NCI-H2227 treated with DMSO at 0.1 percent for 48 hours (cell line): ENCODE measurements around the gene EIF2S2.
A peak's percentile ranks its signal among the peaks of the same experiment; 100 is the strongest.

Experiments
- DNase-seq: peaks from one replicate; lab custom pipeline; 2025; lab: John Stamatoyannopoulos, UW

Gene EIF2S2

DNA sequence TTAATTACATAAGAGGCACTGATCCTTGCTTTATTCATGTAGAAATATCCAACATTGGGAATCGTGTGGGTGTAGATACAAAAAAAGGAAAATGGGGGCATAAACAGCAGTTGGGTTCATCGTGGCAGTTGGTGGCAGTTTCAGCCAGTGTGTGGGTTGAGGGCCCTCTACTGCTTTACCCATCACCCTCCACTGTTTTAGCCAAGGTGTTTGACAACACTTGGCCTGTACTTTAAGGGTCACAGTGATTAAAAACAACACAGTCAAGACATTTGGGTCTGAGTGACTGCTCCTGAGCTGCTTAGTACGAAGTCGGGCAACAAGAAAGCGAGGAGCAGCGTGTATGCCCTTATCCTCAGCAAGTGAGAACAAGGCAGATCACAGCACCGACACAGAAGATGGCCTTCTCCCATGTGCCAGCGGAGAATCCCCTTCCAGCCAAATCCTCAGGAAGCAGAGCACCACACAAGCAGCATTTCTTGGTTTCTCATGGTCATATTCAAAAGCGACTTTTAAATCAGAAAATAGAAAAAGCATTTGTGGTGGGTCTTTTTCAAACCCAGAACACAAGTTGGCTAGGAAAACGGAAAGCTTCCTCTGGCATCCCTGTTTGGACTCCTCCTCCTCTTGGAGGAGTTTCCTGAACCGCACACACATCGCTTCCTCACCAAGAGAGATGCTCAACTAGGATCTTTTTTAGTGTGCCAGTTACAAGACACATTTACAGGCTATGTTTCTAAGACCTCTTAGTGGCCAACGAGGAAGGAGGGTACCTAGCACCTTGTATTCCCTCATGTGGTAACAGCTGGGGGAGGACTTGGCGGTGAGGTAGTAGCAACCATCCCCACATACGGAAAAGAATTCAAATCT lies 23.5 kb downstream of the EIF2S2 start:
- no peak for DNase-seq

DNA sequence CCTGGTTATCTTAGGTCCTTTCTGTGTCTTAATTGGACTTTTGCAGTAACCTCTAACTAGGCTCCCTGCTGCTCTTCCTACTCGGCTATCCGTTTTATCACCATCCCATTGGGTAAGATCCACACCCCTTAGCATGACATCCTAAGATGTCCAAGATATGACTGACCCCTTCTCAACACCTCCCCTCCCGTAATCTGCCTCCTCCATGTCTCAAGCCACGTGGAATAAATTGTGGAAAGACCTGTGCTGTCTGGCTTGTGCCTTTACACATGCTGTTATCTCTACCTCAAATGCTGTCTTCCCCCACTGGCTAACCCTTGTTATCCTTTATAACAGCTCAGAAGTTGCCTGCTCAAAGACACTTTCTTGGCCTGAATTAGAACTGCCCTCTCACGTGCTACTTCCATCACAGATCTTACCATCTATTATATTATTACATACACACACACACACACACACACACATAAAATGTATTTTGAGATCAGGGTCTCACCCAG lies 26.5 kb downstream of the EIF2S2 start:
- DNase-seq: no peak

DNA sequence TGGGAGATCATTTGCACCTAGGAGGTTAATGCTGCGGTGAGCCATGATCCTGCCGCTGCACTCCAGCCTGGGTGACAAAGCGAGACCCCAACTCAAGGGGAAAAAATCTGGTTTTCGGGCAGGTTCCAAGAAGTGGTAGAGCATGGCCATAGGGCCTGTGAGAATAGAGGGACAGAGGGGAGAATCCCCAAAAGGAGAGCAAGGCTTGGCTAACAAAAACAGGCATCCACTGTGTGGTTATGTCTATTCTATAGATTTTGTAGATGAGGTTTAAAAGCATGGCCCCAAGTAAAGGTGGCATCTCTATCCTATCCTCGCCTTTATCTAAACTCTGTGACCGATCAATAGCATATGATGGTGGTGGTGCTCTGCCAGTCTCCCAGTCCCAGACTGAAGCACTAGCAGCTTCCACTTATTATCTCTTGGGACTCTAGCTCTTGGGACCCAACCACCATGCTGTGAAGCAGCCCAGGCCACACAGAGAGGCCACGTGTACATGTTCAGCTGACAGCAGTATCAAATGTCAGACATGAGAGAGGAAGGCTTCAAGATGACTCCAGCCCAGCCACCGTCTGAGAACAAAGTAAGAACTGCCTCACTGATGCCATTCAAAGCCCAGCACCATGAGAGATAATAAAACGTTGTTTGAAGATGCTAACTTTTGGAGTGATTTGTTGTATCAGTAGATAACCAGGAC lies 27.7 kb downstream of the EIF2S2 start:
- DNase-seq: no peak

DNA sequence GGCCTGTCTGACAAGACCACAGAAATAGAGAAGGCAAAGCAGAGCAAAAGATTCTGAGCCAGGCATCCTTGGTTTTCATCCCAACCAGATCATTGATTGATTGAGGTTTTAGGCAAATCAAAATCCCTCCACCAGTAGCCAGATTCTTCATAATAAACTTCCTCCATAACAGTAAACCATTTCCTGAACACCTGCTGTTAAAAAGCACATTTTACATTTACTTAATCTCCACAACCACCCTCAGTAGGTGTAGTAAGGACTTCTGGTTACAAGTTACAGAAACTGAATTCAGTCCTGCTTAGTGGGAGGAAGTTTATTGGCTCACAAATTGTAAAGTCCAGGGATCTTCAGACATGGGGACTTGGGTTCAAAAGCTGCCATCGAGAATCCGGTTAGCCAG lies 28.3 kb downstream of the EIF2S2 start:
- no peak for DNase-seq

DNA sequence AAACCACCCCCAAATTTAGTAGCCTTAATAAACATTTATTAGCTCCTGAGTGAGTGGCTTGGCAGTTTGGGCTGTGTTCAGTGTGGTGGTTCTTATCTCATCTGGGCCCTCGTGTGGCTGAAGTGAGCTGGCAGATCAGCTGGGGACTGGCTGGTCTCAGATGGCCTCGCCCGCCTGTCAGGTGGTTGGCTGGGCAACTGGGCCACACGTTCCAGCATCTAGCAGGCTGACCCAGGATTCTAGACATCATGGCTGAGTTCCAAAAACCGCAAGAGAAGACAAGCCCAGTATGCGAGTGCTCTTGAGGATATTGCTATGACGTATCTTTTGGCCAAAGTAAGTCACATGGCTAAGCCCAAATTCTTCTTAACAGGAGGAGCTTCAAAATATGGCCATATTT lies 28.9 kb downstream of the EIF2S2 start:
- DNase-seq: no peak

DNA sequence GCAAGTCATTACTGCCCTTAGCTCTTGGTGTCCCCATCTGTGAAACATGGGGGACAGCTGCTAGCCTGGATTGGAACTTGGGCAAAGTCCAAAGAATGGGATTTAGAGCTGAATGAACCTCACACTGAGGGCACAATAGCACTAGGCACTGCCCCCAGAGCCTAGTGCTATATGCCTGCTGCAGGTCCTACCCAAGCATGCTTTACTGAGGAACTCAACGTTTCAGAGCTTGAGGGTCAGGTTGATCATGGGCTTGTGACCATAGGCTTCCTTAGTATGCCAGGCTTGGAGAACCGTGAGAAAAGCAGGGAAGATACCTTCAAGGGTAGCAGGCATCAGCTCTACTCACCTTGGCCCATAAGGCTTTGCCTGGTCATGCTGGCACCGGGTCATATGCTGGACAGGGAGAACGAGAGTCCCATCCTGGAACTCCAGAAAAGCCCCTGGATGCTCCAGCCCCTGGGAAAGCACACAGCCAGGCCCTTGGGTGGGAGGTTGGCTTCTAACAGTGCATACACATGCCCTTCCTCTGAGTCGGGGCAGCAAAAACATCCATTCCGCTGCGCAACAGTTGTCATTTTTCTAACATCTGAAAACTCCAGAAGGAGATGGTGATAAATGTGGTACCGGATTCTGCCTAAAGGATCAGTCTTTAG lies 29.7 kb downstream of the EIF2S2 start:
- no peak for DNase-seq

DNA sequence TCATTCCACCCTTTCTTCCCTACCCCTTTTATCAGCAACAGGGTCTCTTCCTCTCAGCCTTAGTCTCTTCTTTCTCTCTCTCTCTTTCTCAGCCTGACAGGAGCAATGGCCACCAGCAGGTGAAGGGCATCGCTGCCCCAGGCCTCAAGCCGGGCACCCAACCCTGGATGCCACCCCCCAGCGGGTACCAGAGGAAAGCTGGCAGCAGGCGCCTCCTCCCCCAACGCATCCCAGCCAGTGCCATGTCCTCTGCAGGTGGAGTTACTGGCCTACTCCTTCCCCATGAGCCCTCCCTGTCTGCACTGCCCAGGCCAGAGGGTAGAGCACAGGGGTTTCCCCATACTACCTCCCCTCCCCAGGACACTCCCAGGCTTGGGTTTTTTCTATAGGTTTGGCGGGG lies 32.2 kb downstream of the EIF2S2 start:
- no peak for DNase-seq

DNA sequence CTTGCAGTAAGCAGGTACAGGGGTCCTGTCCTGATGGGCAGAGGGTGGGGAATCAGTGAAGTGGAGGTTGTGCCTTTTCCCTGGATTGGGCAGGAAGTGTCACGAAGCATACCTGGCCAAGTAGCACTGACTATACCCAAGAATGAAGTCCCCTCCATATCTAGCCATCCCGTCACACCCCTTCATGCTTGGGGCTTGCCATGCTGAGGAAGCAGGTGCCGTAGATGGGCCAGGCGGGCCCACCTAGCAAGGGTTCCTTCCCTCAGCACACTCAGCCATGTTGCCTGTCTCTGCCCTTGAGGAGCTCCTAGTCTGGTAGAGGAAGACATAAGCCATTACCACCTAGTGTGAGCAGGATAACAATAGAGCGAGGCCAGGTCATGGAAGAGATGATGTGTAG lies 33.5 kb downstream of the EIF2S2 start:
- no peak for DNase-seq

DNA sequence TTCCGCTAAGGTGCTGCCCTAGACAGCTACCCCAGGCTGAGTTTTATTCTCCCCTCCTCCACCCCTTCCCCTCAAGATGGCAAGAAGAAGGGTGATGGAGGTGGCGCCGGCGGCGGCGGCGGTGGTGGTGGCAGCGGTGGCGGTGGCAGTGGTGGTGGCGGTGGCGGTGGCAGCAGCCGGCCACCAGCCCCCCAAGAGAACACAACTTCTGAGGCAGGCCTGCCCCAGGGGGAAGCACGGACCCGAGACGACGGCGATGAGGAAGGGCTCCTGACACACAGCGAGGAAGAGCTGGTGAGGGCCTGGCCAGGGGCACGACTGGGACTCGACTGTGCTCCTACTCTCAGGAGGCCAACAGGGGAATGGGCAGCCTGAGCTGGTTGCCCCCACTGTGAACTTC lies 35.1 kb downstream of the EIF2S2 start:
- no peak for DNase-seq

DNA sequence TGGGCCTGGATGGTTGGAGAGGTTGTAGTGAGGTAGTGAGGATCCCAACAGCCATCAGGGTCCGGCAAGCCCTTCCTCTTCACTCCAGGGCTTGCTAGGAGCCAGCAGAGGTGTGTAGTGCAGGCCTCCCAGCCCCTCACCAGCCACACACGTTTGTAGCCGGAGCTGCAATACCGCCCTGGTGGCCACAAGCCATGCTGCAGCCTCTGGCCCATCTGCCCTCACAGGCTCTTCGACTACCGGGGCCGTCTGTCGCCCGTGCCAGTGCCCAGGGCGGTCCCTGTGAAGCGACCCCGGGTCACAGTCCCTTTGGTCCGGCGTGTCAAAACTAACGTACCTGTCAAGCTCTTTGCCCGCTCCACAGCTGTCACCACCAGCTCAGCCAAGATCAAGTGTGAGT lies 36.4 kb downstream of the EIF2S2 start:
- DNase-seq: no peak

DNA sequence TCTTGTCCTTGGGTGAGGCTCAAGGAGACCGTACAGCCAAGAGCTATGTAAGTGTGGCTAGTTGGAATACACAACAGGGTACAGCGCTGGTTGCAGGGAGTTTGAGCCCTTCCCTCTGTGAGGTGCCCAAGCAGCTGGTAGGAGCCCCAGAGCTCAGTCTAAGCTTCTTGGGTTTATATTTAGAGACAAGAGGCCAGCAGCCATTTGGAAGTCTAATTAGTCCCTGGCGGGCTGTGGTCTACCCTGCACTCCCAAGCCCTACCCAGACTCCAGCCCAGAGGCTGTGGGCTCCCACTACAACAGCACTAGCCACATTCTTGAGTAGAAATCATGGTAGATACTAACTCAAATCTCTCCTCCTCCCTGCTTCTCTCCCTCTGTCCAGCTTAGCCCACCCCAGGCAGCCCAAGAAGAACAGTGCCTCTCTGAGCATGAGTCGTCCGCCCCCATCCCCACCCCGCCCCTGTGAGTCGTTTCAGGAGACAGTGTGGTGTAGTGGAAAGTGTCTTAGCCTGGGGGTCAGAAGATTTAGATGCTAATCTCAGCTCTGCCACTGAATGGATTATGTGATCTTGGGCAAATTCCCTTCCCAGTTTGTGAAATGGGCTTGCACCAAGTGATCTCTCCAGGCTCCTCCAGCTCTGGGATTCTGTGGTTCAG lies 37.8 kb downstream of the EIF2S2 start:
- no peak for DNase-seq

DNA sequence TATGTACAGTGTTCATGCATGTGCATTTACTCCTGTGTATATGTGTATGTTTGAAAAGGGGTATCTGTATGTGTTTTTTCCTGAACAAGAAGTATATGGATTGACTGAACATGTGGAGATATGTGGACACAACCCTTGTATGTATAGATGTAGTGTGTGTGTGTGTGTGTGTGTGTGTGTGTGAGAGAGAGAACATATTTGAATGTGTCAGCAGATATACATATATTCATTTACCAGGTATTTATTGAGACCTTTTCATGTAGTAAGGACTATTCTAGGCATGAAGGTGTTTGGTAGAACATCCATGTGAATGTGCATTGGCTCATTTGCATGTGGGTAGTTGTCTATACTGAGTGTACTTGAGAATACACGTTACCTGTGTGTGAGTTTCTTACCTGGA lies 39.3 kb downstream of the EIF2S2 start:
- DNase-seq: no peak

DNA sequence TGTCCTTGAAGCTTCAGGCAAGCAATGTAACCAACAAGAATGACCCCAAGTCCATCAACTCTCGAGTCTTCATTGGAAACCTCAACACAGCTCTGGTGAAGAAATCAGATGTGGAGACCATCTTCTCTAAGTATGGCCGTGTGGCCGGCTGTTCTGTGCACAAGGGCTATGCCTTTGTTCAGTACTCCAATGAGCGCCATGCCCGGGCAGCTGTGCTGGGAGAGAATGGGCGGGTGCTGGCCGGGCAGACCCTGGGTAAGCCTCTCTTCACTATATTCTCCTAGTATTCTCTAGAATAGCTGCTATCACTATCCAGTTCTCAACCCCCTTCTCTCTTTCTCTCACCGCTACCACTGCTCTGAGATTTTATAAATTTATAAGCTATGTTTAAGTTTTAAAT lies 40.0 kb downstream of the EIF2S2 start:
- no peak for DNase-seq

DNA sequence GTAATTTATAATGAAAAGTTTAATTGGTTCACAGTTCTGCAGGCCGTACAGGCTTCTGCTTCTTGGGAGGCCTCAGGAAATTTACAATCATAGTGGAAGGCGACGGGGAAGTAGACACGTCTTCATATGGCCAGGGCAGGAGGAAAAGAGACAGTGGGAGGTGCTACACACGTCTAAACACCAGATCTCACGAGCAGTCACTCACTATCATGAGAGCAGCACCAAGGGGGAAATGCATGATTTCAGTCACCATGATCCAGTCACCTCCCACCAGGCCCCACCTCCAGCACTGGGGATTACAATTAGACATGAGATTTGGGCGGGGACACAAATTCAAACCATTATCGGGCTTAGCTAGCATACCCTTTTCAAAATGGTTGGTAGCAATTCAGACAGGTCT lies 41.2 kb downstream of the EIF2S2 start:
- no peak for DNase-seq

DNA sequence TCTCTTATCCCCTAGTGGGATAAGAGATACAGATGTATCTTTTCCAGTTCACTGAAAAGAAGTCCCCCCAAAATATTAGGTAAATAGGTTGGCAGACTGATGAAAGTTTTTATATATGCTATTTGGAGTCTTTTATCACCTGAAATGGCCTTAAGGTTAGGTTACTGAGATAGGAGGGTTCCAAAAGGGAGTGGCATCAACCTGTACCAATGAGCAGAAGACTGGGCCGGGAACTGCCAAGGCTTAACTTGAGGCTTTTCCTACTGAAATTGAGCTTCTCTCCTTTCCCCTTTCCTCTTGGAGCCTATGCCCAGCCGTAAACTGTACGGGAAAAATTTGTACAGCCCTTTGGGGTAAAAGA lies 42.0 kb downstream of the EIF2S2 start:
- no peak for DNase-seq

DNA sequence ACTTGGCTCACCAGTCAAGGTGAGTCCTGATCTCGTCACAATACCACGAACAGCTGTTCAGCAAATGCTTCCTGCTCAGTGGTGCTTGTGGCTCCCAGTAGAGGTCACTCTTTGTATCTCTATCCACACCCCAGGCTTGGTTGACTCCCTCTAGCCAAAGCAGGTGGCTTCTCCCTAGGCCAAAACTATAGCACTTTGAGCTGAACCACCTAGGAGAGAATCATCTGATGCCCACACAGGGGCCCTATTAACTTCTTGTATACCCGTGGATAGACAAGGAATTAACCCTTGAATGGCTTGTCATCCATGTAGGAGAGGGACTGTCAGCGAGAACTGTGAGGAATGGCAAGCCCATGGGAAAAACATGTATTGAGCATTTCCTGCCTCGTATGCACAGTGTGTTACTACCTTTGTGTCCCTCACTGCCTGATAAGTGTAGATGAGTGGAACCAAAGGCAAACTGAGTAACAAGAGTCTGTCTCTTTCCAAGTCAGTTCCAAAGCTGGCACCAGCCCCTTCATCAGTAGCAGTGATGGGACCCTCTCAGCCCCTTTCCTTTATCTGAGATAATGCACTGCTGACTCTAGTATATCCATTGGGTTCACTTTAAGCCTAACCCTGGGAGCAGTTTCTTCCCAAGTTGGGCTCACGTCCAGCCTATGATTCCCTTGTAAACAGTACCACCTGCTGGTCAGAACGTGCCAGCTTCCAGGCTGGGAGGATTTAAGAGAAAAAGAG lies 42.5 kb downstream of the EIF2S2 start:
- peak; percentile 69 for DNase-seq

DNA sequence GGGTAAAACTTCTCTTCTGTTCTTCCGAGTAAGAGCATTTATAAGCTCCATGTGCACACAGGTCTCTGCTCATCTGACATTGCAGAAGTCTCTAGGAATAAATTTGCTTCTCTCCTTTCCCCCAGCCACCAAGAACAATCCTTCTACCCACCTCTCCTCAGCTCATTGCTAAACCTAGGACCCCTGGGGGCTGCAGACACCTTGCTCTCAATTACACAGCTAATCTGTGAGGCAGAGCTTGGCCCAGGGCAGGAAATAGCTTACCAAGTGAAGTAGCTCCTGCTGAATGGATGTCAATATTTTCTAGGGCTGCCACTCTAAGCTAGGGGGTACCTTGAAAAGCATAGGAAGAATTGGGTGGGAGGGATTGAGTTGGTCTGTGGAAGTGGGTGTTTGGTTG lies 44.0 kb downstream of the EIF2S2 start:
- DNase-seq: no peak

DNA sequence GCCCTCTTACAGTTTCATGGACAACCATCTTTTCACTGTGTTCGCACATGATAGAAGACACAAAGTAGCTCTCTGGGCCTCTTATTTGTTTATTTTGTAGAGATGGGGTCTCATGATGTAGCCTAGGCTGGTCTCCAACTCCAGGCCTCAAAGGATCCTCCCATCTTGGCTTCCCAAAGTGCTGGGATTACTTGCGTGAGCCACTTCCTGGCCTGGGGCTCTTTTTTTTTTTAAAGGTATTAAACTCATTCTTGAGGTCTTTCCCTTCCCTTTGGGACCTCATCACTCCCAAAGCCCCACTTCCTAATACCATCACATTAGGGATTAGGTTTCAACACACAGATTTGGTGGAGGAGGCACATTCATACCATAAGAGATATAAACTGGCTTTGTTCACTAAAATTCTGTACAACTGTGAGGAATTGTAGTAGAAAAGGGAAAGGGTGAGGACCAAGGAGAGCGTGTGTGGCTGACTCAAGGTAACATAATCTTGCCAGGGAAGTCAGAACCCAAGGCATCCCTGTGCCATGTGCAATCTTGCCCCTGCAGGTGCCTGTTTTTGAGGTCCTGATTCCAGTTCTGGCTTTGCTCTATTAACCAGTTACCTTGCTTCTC lies 45.5 kb downstream of the EIF2S2 start:
- no peak for DNase-seq

DNA sequence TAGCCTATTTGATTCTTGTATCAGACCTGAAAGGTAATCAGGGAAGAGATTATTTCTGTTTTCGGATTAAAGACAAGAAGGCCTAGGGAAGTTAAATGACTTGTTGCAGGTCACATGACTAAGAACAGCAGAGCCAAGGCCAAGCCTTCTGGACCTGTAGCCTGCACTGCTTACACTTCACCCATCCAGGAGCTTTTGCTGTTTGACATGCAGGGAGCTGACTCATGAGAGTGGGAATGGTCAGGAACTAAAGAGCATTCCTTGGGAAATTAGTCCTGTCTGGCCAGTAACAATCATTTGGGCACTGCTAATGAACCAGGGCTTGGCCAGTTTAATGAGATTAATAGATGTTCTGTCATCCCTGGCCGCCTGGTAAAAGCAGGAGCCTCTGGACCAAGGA lies 46.8 kb downstream of the EIF2S2 start:
- DNase-seq: no peak

DNA sequence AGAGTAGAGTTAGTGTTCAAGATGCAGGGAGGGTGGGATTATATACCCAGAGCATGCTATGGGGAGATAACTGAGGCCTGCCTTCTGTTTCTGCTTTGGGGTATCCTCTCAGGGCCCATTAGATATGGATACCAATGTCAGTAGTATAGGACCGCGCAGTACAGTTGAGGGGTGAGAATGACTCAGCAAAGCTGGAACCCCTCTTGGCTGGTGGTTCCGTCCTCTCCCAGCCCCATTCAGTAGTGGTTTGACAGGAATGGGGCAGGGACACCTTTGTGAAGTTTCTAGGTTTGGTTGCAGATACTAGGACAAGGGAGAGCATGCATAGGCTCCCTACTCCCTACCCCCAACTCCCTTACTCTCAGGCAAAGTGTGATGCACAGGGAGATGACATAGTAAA lies 47.8 kb downstream of the EIF2S2 start:
- DNase-seq: no peak
